A673 (cell line): ENCODE measurements around the gene SCPEP1. TPM values are rescaled to one million over a fixed set of nuclear protein-coding genes. Genes with fewer than 3 reads are reported as not detected.

Experiments
- BruUV-seq: library from RNA; stranded (reverse); fragments of 400-500 nt; replicated peaks from 2 replicates; lab custom pipeline; 2021; lab: Mats Ljungman, UMichigan
- CTCF ChIA-PET: fragments of 300-600 bp; sonication (Branson Sonifier 250); formaldehyde crosslinking; loops from one replicate; lab custom pipeline; 2022; ENCODE audit warnings: antibody characterized with exemption; lab: Charles Lee
- POLR2A ChIA-PET: fragments of 300-600 bp; sonication (Branson Sonifier 250); formaldehyde crosslinking; loops from one replicate; lab custom pipeline; 2022; ENCODE audit warnings: antibody characterized with exemption; ENCODE audit not compliant: low non-redundant PET; lab: Charles Lee
- DNase-seq: peaks from one replicate; pipeline ENCODE4 v3.0.0-alpha.2; 2015; ENCODE audit warnings: low spot score
- H3K27ac ChIP-seq: fragments of 200-600 bp; sonication (generic); 2 replicates; pipeline ENCODE4 v1.5.1; 2016; ENCODE audit warnings: mixed run types, low read depth, mild to moderate bottlenecking, mixed read lengths, antibody characterized with exemption, low read length; ENCODE audit not compliant: poor library complexity, severe bottlenecking
- H3K27me3 ChIP-seq: fragments of 200-600 bp; sonication (generic); replicated peaks from 2 replicates; pipeline ENCODE4 v1.6.1; 2017; ENCODE audit warnings: mixed run types, low read depth, mild to moderate bottlenecking, mixed read lengths, antibody characterized with exemption, low read length; ENCODE audit not compliant: insufficient read depth, poor library complexity
- H3K36me3 ChIP-seq: fragments of 200-600 bp; sonication (generic); 2 replicates; pipeline ENCODE4 v1.6.1; 2016; ENCODE audit warnings: mixed run types, mild to moderate bottlenecking, mixed read lengths, antibody characterized with exemption, low read length; ENCODE audit not compliant: insufficient read depth, poor library complexity, severe bottlenecking
- H3K4me1 ChIP-seq: fragments of 200-600 bp; sonication (generic); 2 replicates; pipeline ENCODE4 v1.6.1; 2017; ENCODE audit warnings: mixed run types, mild to moderate bottlenecking, mixed read lengths, antibody characterized with exemption, low read length; ENCODE audit not compliant: insufficient read depth, poor library complexity, severe bottlenecking
- H3K4me3 ChIP-seq: fragments of 200-600 bp; sonication (generic); 2 replicates; pipeline ENCODE4 v1.5.1; 2016; ENCODE audit warnings: low read depth, mixed run types, mild to moderate bottlenecking, mixed read lengths, low read length; ENCODE audit not compliant: poor library complexity, severe bottlenecking
- H3K9me3 ChIP-seq: fragments of 200-600 bp; sonication (generic); 2 replicates; pipeline ENCODE4 v1.6.1; 2016; ENCODE audit warnings: mixed run types, low read depth, mild to moderate bottlenecking, mixed read lengths, antibody characterized with exemption, low read length; ENCODE audit not compliant: poor library complexity, severe bottlenecking
- CTCF ChIP-seq: fragments of 300-800, 200-600 bp; sonication (generic); conservative IDR thresholded peaks from 2 replicates; pipeline ENCODE4 v1.5.1; 2017; ENCODE audit warnings: low read depth, mild to moderate bottlenecking, antibody characterized with exemption, low read length, moderate library complexity, mixed read lengths
- EZH2 ChIP-seq: fragments of 200-600 bp; sonication (generic); IDR thresholded peaks from 2 replicates; pipeline ENCODE4 v1.6.1; 2017; ENCODE audit warnings: borderline replicate concordance, low read depth, mild to moderate bottlenecking, mixed read lengths, antibody characterized with exemption, low read length; ENCODE audit not compliant: poor library complexity, severe bottlenecking
- intact Hi-C: fragments of 100-400 bp; cut with micrococcal nuclease; formaldehyde crosslinking; loops from one replicate; pipeline ENCODE4 v1.10.0; 2022; ENCODE audit not compliant: unreplicated experiment
- total RNA-seq: library from RNA; stranded (reverse); gene quantifications from 2 replicates; pipeline ENCODE4 v1.2.3, GENCODE V29; 2021

The SCPEP1 gene
- total RNA-seq, 1 experiment from 2014 or later = 31.8 TPM

- Histone ChIP-seq H3K9me3 (no peaks in the 10 kb centered on the region), H3K27me3 (no peaks in the 10 kb centered on the region), H3K27ac (no peak overlapping the region), H3K36me3 (no peaks in the 10 kb centered on the region), H3K4me1 (no peaks in the 10 kb centered on the region), H3K4me3 (no peak overlapping the region)
- DNase-seq = no peak
- intact Hi-C loops = no loop called here
- ChIA-PET POLR2A (no interaction called here), CTCF (no interaction called here)
- TF ChIP-seq CTCF (no peak), EZH2 (no peak)
- BruUV-seq = no TSS peak
Observed at GRCh38 chr17:56970974-56971373, 7.0 kb upstream of the SCPEP1 start.

DNA sequence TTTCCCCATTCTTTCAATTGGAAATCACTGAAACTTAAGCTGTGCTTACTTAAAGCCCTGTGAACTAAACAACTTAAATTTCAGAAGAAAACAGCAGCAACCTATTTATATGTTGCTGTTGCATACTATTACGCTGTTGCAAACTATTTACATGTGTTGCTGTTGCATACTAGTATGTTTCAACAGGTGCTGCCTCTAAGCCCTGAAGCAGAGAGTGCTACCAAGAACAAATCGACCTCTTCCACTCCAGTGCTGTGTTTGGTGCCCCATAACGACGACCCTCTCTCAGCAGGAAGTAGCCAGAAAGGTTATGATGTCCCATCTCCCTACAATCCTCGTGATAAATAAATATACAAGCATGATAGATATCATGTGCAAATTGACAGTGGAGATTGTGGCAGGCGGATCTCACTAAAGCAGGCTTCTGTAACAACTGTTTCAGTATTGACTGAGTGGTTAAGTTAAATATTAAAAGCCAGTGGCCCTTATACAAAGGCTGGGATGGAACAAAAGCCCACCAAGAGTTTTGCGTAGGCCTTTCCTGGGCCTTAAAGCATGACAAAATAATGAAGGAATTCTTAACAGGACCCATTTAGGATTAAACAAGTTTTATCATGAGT lies 5.7 kb upstream of the SCPEP1 start:
- Histone ChIP-seq H3K27me3 (no peaks in the 10 kb centered on the region), H3K4me1 (no peaks in the 10 kb centered on the region), H3K27ac (no peak overlapping the region), H3K36me3 (no peaks in the 10 kb centered on the region), H3K9me3 (no peaks in the 10 kb centered on the region), H3K4me3 (no peak overlapping the region)
- intact Hi-C loops = no loop called here
- BruUV-seq = no TSS peak
- POLR2A ChIA-PET = no interaction called here
- DNase-seq = no peak
- TF ChIP-seq CTCF = no peak
- CTCF ChIA-PET = no interaction called here

- CTCF ChIA-PET = interaction anchor here (0.6 kb wide), 1 partner anchor 13 kb away, joined by 3 read pairs; the partner anchor contains the start of gene COIL
- intact Hi-C loops = no loop called here
- H3K36me3 ChIP-seq = no peaks in the 10 kb centered on the region
Observed at GRCh38 chr17:56973520-56973919, 4.4 kb upstream of the SCPEP1 start.

More at GRCh38 chr17:56973520-56973919, 4.4 kb upstream of the SCPEP1 start:
- no TSS peak for BruUV-seq
- no peaks in the 10 kb centered on the region for H3K4me1 ChIP-seq
- no peak overlapping the region for H3K27ac ChIP-seq
- no peaks in the 10 kb centered on the region for H3K9me3 ChIP-seq
- POLR2A ChIA-PET = no interaction called here
- no peak overlapping the region for H3K4me3 ChIP-seq
- H3K27me3 ChIP-seq = no peaks in the 10 kb centered on the region
- no peak for DNase-seq
- no peak for TF ChIP-seq CTCF
- no peak for TF ChIP-seq EZH2
